H9 (cell line): Measurements from ENCODE around the gene MRPS6. TPM values are rescaled to one million over a fixed set of nuclear protein-coding genes. Genes with fewer than 3 reads are reported as not detected.

Experiments used
- DNase-seq: peaks from one replicate; pipeline ENCODE4 v3.0.0-alpha.2; 2017
- H2AFZ ChIP-seq: one replicate; pipeline ENCODE4 v1.6.1; 2013; ENCODE audit warnings: mild to moderate bottlenecking, low read length, control low read depth, moderate library complexity
- H2AK5ac ChIP-seq: 2 replicates; pipeline ENCODE4 v1.6.1; 2013; ENCODE audit warnings: low read length, control low read depth, mixed read lengths; ENCODE audit not compliant: insufficient read length
- H2BK120ac ChIP-seq: one replicate; pipeline ENCODE4 v1.6.1; 2013; ENCODE audit warnings: low read depth, mild to moderate bottlenecking, low read length, control low read depth, inconsistent platforms; ENCODE audit not compliant: poor library complexity, severe bottlenecking
- H2BK12ac ChIP-seq: 2 replicates; pipeline ENCODE4 v1.6.1; 2013; ENCODE audit warnings: low read length, control low read depth, mixed read lengths, low read depth; ENCODE audit not compliant: insufficient read length
- H2BK15ac ChIP-seq: 2 replicates; pipeline ENCODE4 v1.6.1; 2013; ENCODE audit warnings: low read depth, low read length, control low read depth
- H2BK20ac ChIP-seq: one replicate; pipeline ENCODE4 v1.6.1; 2013; ENCODE audit warnings: low read depth, mild to moderate bottlenecking, low read length, control low read depth, inconsistent platforms; ENCODE audit not compliant: poor library complexity, severe bottlenecking
- H2BK5ac ChIP-seq: 2 replicates; pipeline ENCODE4 v1.6.1; 2013; ENCODE audit warnings: low read length, control low read depth, mixed read lengths; ENCODE audit not compliant: insufficient read length
- H3K14ac ChIP-seq: 2 replicates; pipeline ENCODE4 v1.6.1; 2013; ENCODE audit warnings: low read length, control low read depth; ENCODE audit not compliant: insufficient read depth
- H3K18ac ChIP-seq: 2 replicates; pipeline ENCODE4 v1.6.1; 2013; ENCODE audit warnings: low read depth, mild to moderate bottlenecking, mixed read lengths, low read length, control low read depth; ENCODE audit not compliant: insufficient read length
- H3K23ac ChIP-seq: 2 replicates; pipeline ENCODE4 v1.6.1; 2013; ENCODE audit warnings: low read length, control low read depth, mixed read lengths, low read depth; ENCODE audit not compliant: insufficient read length
- H3K23me2 ChIP-seq: 2 replicates; pipeline ENCODE4 v1.6.1; 2013; ENCODE audit warnings: low read depth, mild to moderate bottlenecking, mixed read lengths, low read length, control low read depth; ENCODE audit not compliant: insufficient read length, poor library complexity, severe bottlenecking
- H3K27ac ChIP-seq: 2 replicates; pipeline ENCODE4 v1.5.1; 2013; ENCODE audit warnings: low read length, control low read depth, mixed read lengths, low read depth; ENCODE audit not compliant: insufficient read length
- H3K27me3 ChIP-seq: 2 replicates; pipeline ENCODE4 v1.6.1; 2013; ENCODE audit warnings: low read length, control low read depth, inconsistent platforms; ENCODE audit not compliant: insufficient read depth
- H3K4ac ChIP-seq: 2 replicates; pipeline ENCODE4 v1.6.1; 2013; ENCODE audit warnings: low read depth, mild to moderate bottlenecking, control low read depth, inconsistent platforms, low read length, moderate library complexity
- H3K4me1 ChIP-seq: 2 replicates; pipeline ENCODE4 v1.6.1; 2013; ENCODE audit warnings: low read length, control low read depth, inconsistent platforms; ENCODE audit not compliant: insufficient read depth
- H3K4me2 ChIP-seq: 2 replicates; pipeline ENCODE4 v1.6.1; 2013; ENCODE audit warnings: low read length, control low read depth, mixed read lengths; ENCODE audit not compliant: insufficient read length, insufficient read depth
- H3K56ac ChIP-seq: 2 replicates; pipeline ENCODE4 v1.6.1; 2013; ENCODE audit warnings: low read depth, mild to moderate bottlenecking, mixed read lengths, low read length, control low read depth; ENCODE audit not compliant: insufficient read length
- H3K79me1 ChIP-seq: 2 replicates; pipeline ENCODE4 v1.6.1; 2013; ENCODE audit warnings: low read depth, mild to moderate bottlenecking, moderate library complexity, low read length, control low read depth, inconsistent platforms; ENCODE audit not compliant: insufficient read depth, poor library complexity, severe bottlenecking
- H3K79me2 ChIP-seq: 2 replicates; pipeline ENCODE4 v1.6.1; 2013; ENCODE audit warnings: low read length, control low read depth, inconsistent platforms; ENCODE audit not compliant: insufficient read depth
- H3K9ac ChIP-seq: 2 replicates; pipeline ENCODE4 v1.6.1; 2013; ENCODE audit warnings: low read length, control low read depth, mixed read lengths; ENCODE audit not compliant: insufficient read length; ENCODE audit errors: extremely low read depth
- H3K9me3 ChIP-seq: one replicate; pipeline ENCODE4 v1.6.1; 2013; ENCODE audit warnings: low read depth, low read length, inconsistent platforms; ENCODE audit not compliant: control insufficient read depth
- H3T11ph ChIP-seq: one replicate; pipeline ENCODE4 v1.6.1; 2013; ENCODE audit warnings: mild to moderate bottlenecking, low read length, control low read depth, inconsistent platforms
- H4K20me1 ChIP-seq: one replicate; pipeline ENCODE4 v1.6.1; 2013; ENCODE audit not compliant: control insufficient read depth, insufficient read length, insufficient read depth
- H4K5ac ChIP-seq: 2 replicates; pipeline ENCODE4 v1.6.1; 2013; ENCODE audit warnings: low read depth, mild to moderate bottlenecking, mixed read lengths, low read length, control low read depth; ENCODE audit not compliant: insufficient read length
- H4K8ac ChIP-seq: replicated peaks from 2 replicates; pipeline ENCODE4 v1.6.1; 2013; ENCODE audit warnings: low read length, control low read depth, mixed read lengths, low read depth; ENCODE audit not compliant: insufficient read length
- H4K91ac ChIP-seq: 2 replicates; pipeline ENCODE4 v1.6.1; 2013; ENCODE audit warnings: low read depth, mild to moderate bottlenecking, moderate library complexity, mixed read lengths, low read length, control low read depth; ENCODE audit not compliant: insufficient read length
- H3K27ac Mint-ChIP-seq, 3 experiments: 2 replicates in 2 of 3; 3 replicates in 1 of 3; pipeline ENCODE4 v1.8.0; 2020 to 2021; ENCODE audit warnings: mixed read lengths in 3 of 3, mild to moderate bottlenecking in 1 of 3, moderate library complexity in 1 of 3
- H3K27me3 Mint-ChIP-seq: 2 replicates; pipeline ENCODE4 v1.8.0; 2021; ENCODE audit warnings: low read depth, mild to moderate bottlenecking, moderate library complexity, mixed read lengths
- H3K36me3 Mint-ChIP-seq, 3 experiments: 2 replicates in 2 of 3; 3 replicates in 1 of 3; pipeline ENCODE4 v1.8.0; 2020 to 2021; ENCODE audit warnings: low read depth in 3 of 3, mixed read lengths in 3 of 3; ENCODE audit not compliant: insufficient read depth in 1 of 3
- H3K4me1 Mint-ChIP-seq, 2 experiments: 2 replicates each; pipeline ENCODE4 v1.8.0; 2020; ENCODE audit warnings: mixed read lengths in 2 of 2
- H3K4me3 Mint-ChIP-seq, 2 experiments: 2 replicates in 1 of 2; 3 replicates in 1 of 2; pipeline ENCODE4 v1.8.0; 2020 to 2021; ENCODE audit warnings: mild to moderate bottlenecking in 2 of 2, mixed read lengths in 2 of 2, moderate library complexity in 1 of 2
- H3K9me3 Mint-ChIP-seq, 2 experiments: 2 replicates in 1 of 2; 3 replicates in 1 of 2; pipeline ENCODE4 v1.8.0; 2020; ENCODE audit warnings: mild to moderate bottlenecking in 2 of 2, mixed read lengths in 2 of 2, moderate library complexity in 1 of 2
- CTCF ChIP-seq: fragments of 200-600 bp; sonication (generic); conservative IDR thresholded peaks from 3 replicates; pipeline ENCODE4 v1.8.0; 2021; ENCODE audit warnings: antibody characterized with exemption, mild to moderate bottlenecking
- total RNA-seq: library from RNA; stranded (reverse); gene quantifications from 2 replicates; pipeline ENCODE4 v1.2.1, GENCODE V29; 2021

Gene MRPS6
- total RNA-seq, 1 experiment from 2014 or later, result 83.2 TPM

GRCh38 chr21:34174470-34174869 is 101.1 kb downstream of the MRPS6 start:
- Histone ChIP-seq H4K8ac (no peak overlapping the region), H3K23ac (no peak overlapping the region), H2BK120ac (no peak overlapping the region), H3K4ac (no peak overlapping the region), H3K14ac (no peak overlapping the region), H2BK20ac (no peak overlapping the region), H3K4me1 (peaks cover 4% of the 10 kb centered on the region; the same call in 1 of the 2 replicates), H3K27ac (no peak overlapping the region), H3K23me2 (no peaks in the 10 kb centered on the region), H3K79me2 (no peaks in the 10 kb centered on the region), H2BK15ac (no peak overlapping the region), H2AFZ (no peak overlapping the region), H3K9ac (no peak overlapping the region), H3K79me1 (no peaks in the 10 kb centered on the region), H3T11ph (no peak overlapping the region), H3K4me2 (no peak overlapping the region), H2BK5ac (no peak overlapping the region), H3K18ac (no peak overlapping the region), H4K91ac (no peak overlapping the region), H3K56ac (no peak overlapping the region), H4K5ac (no peak overlapping the region), H4K20me1 (no peaks in the 10 kb centered on the region), H2AK5ac (no peak overlapping the region), H3K9me3 (no peaks in the 10 kb centered on the region), H2BK12ac (no peak overlapping the region), H3K27me3 (peaks cover 3% of the 10 kb centered on the region; the same call in 1 of the 2 replicates)
- Mint-ChIP-seq H3K27me3 (peaks cover 25% of the 10 kb centered on the region), H3K27ac (no peak overlapping the region), H3K9me3 (peaks cover 30 to 34% of the 10 kb centered on the region in 2 experiments), H3K36me3 (peaks cover 6 to 33% (median 32%) of the 10 kb centered on the region in 3 experiments), H3K4me1 (peaks cover 13 to 16% of the 10 kb centered on the region in 2 experiments), H3K4me3 (no peak overlapping the region)
- no peak for TF ChIP-seq CTCF
- DNase-seq, result no peak
